GM12873 (cell line): ENCODE results near the gene ACCSL.

Experiments used
- TF ChIP-seq, protein P1 (sequence below): IDR thresholded peaks from 2 replicates; pipeline ENCODE4 v1.5.1; 2012; ENCODE audit warnings: low read depth, mild to moderate bottlenecking, moderate library complexity, low read length, control low read depth; ENCODE audit not compliant: insufficient read depth; ENCODE audit errors: missing control alignments

Gene ACCSL

DNA sequence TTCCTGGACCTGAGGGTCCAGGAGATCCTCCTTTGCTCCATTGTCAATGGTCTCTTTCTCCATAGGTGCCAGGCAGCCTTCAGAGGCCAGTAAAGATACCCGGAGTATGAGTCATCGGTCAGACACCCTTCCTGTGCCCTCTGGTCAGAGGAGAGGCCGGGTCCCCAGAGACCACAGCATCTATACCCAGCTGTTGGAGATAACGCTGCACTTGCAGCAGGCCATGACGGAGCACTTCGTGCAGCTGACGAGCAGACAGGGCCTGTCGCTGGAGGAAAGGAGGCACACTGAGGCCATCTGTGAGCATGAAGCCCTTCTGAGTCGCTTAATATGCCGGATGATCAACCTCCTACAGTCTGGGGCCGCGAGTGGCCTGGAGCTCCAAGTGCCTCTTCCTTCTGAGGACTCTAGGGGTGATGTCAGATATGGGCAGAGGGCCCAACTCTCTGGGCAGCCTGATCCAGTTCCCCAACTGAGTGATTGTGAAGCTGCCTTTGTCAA, at the start of gene ACCSL:
TSS of gene ACCSL (plus strand) at position 51 of the 501 bp plus-strand sequence. CDS start at position 107, 56 bp downstream.
- TF ChIP-seq, protein P1, sequence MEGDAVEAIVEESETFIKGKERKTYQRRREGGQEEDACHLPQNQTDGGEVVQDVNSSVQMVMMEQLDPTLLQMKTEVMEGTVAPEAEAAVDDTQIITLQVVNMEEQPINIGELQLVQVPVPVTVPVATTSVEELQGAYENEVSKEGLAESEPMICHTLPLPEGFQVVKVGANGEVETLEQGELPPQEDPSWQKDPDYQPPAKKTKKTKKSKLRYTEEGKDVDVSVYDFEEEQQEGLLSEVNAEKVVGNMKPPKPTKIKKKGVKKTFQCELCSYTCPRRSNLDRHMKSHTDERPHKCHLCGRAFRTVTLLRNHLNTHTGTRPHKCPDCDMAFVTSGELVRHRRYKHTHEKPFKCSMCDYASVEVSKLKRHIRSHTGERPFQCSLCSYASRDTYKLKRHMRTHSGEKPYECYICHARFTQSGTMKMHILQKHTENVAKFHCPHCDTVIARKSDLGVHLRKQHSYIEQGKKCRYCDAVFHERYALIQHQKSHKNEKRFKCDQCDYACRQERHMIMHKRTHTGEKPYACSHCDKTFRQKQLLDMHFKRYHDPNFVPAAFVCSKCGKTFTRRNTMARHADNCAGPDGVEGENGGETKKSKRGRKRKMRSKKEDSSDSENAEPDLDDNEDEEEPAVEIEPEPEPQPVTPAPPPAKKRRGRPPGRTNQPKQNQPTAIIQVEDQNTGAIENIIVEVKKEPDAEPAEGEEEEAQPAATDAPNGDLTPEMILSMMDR: no peak

DNA sequence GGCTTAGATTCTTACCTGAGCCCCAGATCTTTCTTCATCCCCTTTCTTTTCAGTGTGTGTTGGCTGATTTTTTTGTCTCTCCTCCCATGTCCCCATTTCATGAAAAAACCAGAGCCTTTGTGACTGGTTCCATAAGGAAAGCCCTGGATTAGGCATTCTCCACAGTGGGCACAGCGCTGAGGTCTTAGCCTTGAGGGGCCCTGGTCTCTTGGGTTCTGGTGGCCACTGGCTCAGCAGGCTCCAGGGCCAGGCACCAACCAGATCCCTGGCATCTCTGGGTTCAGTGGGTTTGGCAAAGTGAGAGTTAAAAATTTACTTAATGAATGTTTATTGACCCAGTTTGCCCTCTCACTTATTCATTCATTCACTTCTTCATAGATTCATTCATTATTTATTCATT, 49.5 kb upstream of the ACCSL start:
- TF ChIP-seq, protein P1: no peak

DNA sequence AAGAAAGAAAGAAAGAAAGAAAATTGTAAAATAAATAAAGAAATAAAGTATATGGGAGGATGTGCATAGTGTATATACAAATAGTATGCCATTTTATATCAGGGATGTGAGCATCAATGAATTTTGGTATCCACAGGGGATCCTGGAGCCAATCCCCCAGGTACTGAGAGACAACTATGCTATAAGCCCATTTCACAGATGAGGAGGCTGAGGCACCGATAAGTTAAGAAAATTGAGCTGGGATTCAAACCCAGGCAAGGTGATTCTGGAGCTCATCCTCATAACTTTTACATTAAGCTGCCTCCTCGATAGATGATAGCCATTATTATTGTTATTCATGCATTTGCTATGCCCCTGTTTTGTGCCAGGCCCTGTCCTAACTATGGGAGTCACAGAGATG, 47.0 kb upstream of the ACCSL start:
- TF ChIP-seq, protein P1: no peak

DNA sequence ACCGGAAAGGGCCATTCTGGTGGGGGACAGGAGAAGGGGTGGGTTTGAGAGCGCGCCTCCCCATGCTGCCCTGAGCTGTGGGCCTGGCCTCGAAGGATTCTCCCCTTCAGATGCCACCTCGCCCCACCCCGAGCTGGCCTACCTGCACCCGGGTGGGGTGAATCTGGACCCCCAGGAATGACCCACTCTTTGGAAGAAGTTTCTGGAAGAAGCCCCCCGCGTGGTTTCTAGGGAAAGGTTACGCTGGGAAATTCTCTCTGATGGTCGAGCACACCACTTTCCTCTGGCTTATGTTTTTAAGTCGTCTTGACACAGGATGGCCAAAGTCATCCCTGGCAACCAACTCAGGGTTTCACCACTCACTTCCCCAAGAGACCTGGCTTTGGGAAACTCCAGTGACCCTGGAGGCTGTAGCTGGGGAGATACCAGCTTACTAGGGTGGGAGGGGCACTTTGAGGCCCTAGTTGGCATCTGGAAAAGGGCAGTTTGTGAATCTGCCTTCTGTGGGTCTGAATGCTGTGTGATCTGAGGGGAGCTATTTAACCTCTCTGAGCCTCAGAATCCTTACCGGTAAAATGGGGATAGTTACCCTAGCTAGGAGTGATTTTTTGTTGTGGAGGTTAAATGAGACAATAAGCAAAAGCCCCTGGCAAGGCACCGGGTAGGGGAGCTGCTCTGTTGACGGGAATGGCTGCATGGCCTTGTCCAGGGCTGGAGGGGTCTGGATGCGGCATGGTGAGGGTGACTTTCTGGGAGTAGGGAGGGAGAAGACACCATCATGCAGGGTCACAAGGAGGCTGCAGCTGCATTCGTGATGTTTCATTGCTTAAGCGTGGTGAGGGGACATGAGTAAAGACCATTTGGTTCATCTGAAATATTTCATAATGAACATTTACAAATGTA, 45.3 kb upstream of the ACCSL start:
- TF ChIP-seq, protein P1: no peak

DNA sequence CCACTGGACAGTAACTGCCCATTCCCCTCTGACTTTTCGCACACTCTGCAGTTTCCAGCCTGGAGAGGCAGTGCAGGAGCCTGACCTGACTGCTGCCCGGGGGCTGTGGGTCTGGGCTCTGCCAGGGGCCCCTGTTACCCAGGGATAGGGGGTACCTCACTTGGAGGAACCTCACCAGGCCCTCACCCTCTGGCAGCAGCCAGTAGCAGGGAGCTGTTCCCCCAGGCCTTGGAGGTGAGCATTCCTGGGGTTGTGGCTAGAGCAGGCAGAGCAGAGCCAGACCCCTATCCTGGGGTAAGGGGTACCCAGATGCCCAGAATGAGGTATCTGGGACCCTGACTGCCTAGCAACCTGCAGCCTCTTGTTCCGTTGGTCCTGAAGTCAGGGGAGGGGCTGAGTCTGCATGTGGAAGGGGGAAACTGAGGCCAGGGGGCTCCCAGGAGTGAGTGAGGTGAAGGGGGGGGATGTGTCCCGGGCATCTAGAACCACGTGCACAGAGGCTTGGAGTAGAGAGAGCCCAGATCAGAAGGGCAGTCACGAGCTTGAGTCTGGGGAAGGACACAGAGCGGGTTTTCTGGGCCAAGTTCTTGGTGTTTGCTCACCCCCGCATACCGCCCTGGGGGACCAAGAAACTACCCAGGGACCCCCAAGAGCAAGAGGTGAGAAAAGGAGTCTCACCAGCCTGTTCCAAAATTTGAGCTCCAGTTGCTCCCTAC, 43.9 kb upstream of the ACCSL start:
- TF ChIP-seq, protein P1: no peak

DNA sequence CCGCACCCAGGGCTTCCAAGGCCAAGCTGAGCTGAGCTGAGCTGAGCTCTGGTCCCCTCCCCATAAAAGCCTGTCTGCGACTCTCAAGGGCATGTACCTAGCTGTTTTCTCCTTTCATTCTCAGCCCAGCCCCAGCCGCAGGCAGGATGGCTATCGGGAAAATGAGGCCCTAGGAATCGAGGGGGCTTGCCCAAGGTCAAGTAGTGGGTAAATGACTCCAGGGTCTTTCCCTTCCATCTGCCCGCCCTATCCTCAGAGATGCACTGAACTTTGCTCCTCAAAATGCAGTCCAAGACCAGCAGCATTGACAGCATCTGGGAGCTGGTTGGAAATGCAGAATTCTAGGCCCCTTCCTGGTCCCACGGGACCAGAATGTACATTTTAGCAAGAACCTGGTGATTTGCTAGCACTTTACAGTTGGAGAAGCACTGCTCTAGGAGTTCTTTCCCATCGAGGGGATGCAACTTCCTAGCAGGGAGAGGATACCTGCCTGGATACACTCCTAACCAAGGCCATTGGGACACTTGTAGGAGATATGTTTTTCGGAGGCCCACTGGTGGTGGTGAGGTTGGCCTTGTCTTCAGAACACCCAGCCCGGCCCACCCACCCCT, 43.2 kb upstream of the ACCSL start:
- TF ChIP-seq, protein P1: no peak
